Right hindlimb (tissue), 1 donor: ENCODE measurements around the gene CNTF.

Experiments used
- DNase-seq: peaks from one replicate; pipeline ENCODE4 v3.0.0-alpha.2; 2018

Gene CNTF

GRCh38 chr11:58608331-58608730 lies 14.1 kb upstream of the CNTF start:
- DNase-seq: no peak

- DNase-seq: no peak
Measured at GRCh38 chr11:58609723-58610122, 12.7 kb upstream of the CNTF start.

GRCh38 chr11:58613228-58613627 lies 9.2 kb upstream of the CNTF start:
- DNase-seq: no peak

GRCh38 chr11:58615559-58615958 lies 6.9 kb upstream of the CNTF start:
- no peak for DNase-seq

- no peak for DNase-seq
Measured at GRCh38 chr11:58616594-58616993, 5.9 kb upstream of the CNTF start.

- DNase-seq: no peak
Measured at GRCh38 chr11:58617976-58618557, 4.4 kb upstream of the CNTF start.

- DNase-seq: no peak
Measured at GRCh38 chr11:58621586-58622262, 741 bp upstream of the CNTF start.

GRCh38 chr11:58625086-58625485 lies 2.6 kb downstream of the CNTF start:
- DNase-seq: no peak

GRCh38 chr11:58625826-58626460 lies 3.5 kb downstream of the CNTF start:
- DNase-seq: no peak

- DNase-seq: no peak
Measured at GRCh38 chr11:58626934-58627483, 4.5 kb downstream of the CNTF start.

- no peak for DNase-seq
Measured at GRCh38 chr11:58628446-58628845, 6.0 kb downstream of the CNTF start.

- no peak for DNase-seq
Measured at GRCh38 chr11:58629857-58630256, 7.4 kb downstream of the CNTF start.

- no peak for DNase-seq
Measured at GRCh38 chr11:58631378-58631777, 8.9 kb downstream of the CNTF start.

- DNase-seq: no peak
Measured at GRCh38 chr11:58632510-58632909, 10.0 kb downstream of the CNTF start.

GRCh38 chr11:58636587-58636986 lies 14.1 kb downstream of the CNTF start:
- DNase-seq: no peak

- DNase-seq: no peak
Measured at GRCh38 chr11:58637371-58637770, 14.9 kb downstream of the CNTF start.

- no peak for DNase-seq
Measured at GRCh38 chr11:58639103-58639502, 16.6 kb downstream of the CNTF start.

- DNase-seq: no peak
Measured at GRCh38 chr11:58639669-58640068, 17.2 kb downstream of the CNTF start.

- DNase-seq: no peak
Measured at GRCh38 chr11:58640386-58641023, 18.0 kb downstream of the CNTF start.

GRCh38 chr11:58641341-58641740 lies 18.9 kb downstream of the CNTF start:
- DNase-seq: no peak

GRCh38 chr11:58641803-58642581 lies 19.5 kb downstream of the CNTF start:
- no peak for DNase-seq

- DNase-seq: no peak
Measured at GRCh38 chr11:58645854-58646253, 23.4 kb downstream of the CNTF start.
